Measurements from ENCODE around the gene LIM2.

Gene LIM2

GRCh38 chr19:51338563-51339312, 49.0 kb downstream of the LIM2 start:
- Histone ChIP-seq H3K9ac (ENCODE audit: insufficient read length, low read depth) (peak overlapping the region; percentile 87), H3K9me3 (ENCODE audit: insufficient read depth, low read length) (no peaks in the 10 kb centered on the region), H3K4me3 (ENCODE audit: insufficient read length, low read depth) (peak overlapping the region; percentile 61), H3K27me3 (ENCODE audit: insufficient read depth, insufficient read length) (peaks cover 5% of the 10 kb centered on the region), H3K4me1 (ENCODE audit: insufficient read depth, insufficient read length) (peaks cover 10% of the 10 kb centered on the region), H3K36me3 (ENCODE audit: insufficient read depth, insufficient read length, low read length) (peaks cover 3% of the 10 kb centered on the region)
- DNase-seq (ENCODE audit: low read depth, low spot score) = peak; percentile 52
- no peak for TF ChIP-seq SUZ12 (IDR thresholded peaks at IDR 0.05; ENCODE audit: extremely low read depth, insufficient read depth, insufficient read length)
- TF ChIP-seq ZNF274 (IDR thresholded peaks at IDR 0.05; ENCODE audit: low read depth, low read length) = no peak
- no peak for TF ChIP-seq YY1 (IDR thresholded peaks at IDR 0.05; ENCODE audit: insufficient read depth, insufficient read length)

DNA sequence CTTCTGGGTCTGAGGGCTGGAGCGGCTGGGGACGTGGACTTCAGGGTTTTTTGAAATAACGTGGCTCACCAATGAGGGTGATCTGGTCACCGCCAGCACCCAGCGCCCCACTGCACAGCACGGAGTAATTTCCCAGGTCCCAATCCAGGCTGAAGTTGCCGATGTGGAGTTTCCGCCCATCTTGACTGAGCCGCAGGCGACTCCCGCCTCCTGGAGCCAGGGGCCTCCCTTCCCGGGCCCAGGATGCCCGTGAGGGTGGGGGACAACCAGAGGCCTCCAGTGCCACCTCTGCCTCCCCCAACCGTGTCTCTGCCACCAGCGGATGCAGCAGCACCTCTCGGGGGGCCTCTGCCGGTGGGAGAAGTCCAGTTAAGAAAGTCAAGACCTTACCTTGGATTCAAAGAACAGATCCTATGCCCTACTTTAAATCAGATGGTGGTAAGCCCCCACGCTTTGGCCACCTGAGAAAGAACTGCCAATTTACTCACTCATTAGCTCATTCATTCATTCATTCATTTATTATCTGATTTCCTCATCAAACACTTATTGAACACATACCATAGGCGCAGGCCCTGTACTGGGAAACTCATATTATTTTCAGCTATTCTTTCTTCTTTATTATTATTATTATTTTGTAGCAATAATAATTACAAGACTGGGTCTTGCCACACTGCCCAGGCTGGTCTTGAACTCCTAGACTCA, 49.8 kb downstream of the LIM2 start:
- H3K9ac ChIP-seq (ENCODE audit: insufficient read length, low read depth) = peak overlapping the region; percentile 87
- H3K9me3 ChIP-seq (ENCODE audit: insufficient read depth, low read length) = no peaks in the 10 kb centered on the region
- H3K27me3 ChIP-seq (ENCODE audit: insufficient read depth, insufficient read length) = peaks cover 5% of the 10 kb centered on the region
- H3K4me1 ChIP-seq (ENCODE audit: insufficient read depth, insufficient read length) = peaks cover 8% of the 10 kb centered on the region
- no peak overlapping the region for H3K4me3 ChIP-seq (ENCODE audit: insufficient read length, low read depth)
- TF ChIP-seq YY1 (IDR thresholded peaks at IDR 0.05; ENCODE audit: insufficient read depth, insufficient read length) (no peak), SUZ12 (IDR thresholded peaks at IDR 0.05; ENCODE audit: extremely low read depth, insufficient read depth, insufficient read length) (no peak), ZNF274 (IDR thresholded peaks at IDR 0.05; ENCODE audit: low read depth, low read length) (no peak)
- no peak for DNase-seq (ENCODE audit: low read depth, low spot score)
- peaks cover 3% of the 10 kb centered on the region for H3K36me3 ChIP-seq (ENCODE audit: insufficient read depth, insufficient read length, low read length)

DNA sequence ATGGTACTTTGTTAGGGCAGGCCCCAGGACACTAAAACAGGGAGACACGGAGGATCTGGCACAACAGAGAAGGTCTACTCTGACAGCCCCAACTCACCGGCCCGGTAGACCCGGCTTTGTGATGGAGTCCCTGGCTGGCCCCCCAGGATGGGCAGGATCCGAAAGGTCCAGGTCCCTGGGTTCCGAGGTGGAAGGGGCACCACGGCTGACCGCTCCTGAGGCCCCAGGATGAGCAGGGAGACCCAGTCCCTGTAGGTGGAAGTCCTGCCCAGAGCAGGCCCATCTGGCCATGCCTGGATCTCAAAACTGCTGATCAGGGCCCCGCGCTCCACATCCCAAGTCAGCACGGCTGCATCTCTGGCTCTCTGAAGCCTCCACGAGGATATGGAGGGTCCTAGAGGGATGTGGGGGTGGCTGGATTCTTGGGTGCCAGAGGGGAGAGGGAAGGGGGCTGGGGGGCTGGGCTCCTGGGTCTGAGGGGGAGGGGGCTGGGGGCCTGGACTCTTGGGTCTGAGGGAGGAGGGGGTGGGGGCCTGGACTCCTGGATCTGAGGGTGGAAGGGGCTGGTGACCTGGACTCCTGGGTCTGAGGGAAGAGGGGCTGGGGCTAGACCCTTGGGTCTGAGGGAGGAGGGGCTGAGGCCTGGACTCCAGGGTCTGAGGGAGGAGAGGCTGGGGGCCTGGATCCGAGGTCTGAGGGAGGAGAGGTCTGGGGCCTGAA, 50.5 kb downstream of the LIM2 start:
- peaks cover 5% of the 10 kb centered on the region for H3K27me3 ChIP-seq (ENCODE audit: insufficient read depth, insufficient read length)
- H3K4me1 ChIP-seq (ENCODE audit: insufficient read depth, insufficient read length) = peaks cover 5% of the 10 kb centered on the region
- no peak for TF ChIP-seq YY1 (IDR thresholded peaks at IDR 0.05; ENCODE audit: insufficient read depth, insufficient read length)
- TF ChIP-seq ZNF274 (IDR thresholded peaks at IDR 0.05; ENCODE audit: low read depth, low read length) = no peak
- TF ChIP-seq SUZ12 (IDR thresholded peaks at IDR 0.05; ENCODE audit: extremely low read depth, insufficient read depth, insufficient read length) = no peak
- H3K9me3 ChIP-seq (ENCODE audit: insufficient read depth, low read length) = no peaks in the 10 kb centered on the region
- H3K36me3 ChIP-seq (ENCODE audit: insufficient read depth, insufficient read length, low read length) = peaks cover 3% of the 10 kb centered on the region
- H3K4me3 ChIP-seq (ENCODE audit: insufficient read length, low read depth) = no peak overlapping the region
- no peak for DNase-seq (ENCODE audit: low read depth, low spot score)
- no peak overlapping the region for H3K9ac ChIP-seq (ENCODE audit: insufficient read length, low read depth)

- no peak for DNase-seq (ENCODE audit: low read depth, low spot score)
- Histone ChIP-seq H3K4me3 (ENCODE audit: insufficient read length, low read depth) (no peak overlapping the region), H3K36me3 (ENCODE audit: insufficient read depth, insufficient read length, low read length) (peaks cover 18% of the 10 kb centered on the region), H3K27me3 (ENCODE audit: insufficient read depth, insufficient read length) (no peaks in the 10 kb centered on the region), H3K9me3 (ENCODE audit: insufficient read depth, low read length) (peaks cover 4% of the 10 kb centered on the region; the same call in 1 of the 2 replicates), H3K4me1 (ENCODE audit: insufficient read depth, insufficient read length) (no peaks in the 10 kb centered on the region), H3K9ac (ENCODE audit: insufficient read length, low read depth) (no peak overlapping the region)
- TF ChIP-seq SUZ12 (IDR thresholded peaks at IDR 0.05; ENCODE audit: extremely low read depth, insufficient read depth, insufficient read length) = no peak
- no peak for TF ChIP-seq YY1 (IDR thresholded peaks at IDR 0.05; ENCODE audit: insufficient read depth, insufficient read length)
- TF ChIP-seq ZNF274 (IDR thresholded peaks at IDR 0.05; ENCODE audit: low read depth, low read length) = no peak
These were observed 53.8 kb downstream of the LIM2 start for GRCh38 chr19:51333836-51334460.

DNA sequence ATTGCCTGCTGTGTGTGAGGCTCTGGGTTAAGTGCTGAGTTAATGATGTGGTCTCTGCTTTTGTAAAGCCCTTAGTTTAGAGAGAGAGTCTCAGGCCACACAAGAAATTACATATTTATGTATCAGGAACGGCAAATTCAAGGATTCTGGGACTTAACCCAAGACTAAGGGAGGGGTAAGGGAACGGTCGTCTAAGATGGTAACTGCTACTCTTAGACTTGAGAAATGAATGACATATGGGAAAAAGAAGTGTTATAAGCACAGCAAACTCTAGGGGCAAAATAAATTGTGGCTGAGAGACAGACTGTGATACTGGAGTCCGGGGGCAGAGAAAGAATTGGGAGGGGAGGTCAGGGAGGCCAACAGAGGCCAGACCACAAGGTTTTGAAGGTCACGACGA, 56.1 kb downstream of the LIM2 start:
- TF ChIP-seq YY1 (IDR thresholded peaks at IDR 0.05; ENCODE audit: insufficient read depth, insufficient read length) (no peak), ZNF274 (IDR thresholded peaks at IDR 0.05; ENCODE audit: low read depth, low read length) (no peak), SUZ12 (IDR thresholded peaks at IDR 0.05; ENCODE audit: extremely low read depth, insufficient read depth, insufficient read length) (no peak)
- Histone ChIP-seq H3K36me3 (ENCODE audit: insufficient read depth, insufficient read length, low read length) (peaks cover 15% of the 10 kb centered on the region), H3K4me1 (ENCODE audit: insufficient read depth, insufficient read length) (peaks cover 3% of the 10 kb centered on the region), H3K4me3 (ENCODE audit: insufficient read length, low read depth) (no peak overlapping the region), H3K9me3 (ENCODE audit: insufficient read depth, low read length) (peaks cover 4% of the 10 kb centered on the region; the same call in 1 of the 2 replicates), H3K9ac (ENCODE audit: insufficient read length, low read depth) (no peak overlapping the region), H3K27me3 (ENCODE audit: insufficient read depth, insufficient read length) (no peaks in the 10 kb centered on the region)
- no peak for DNase-seq (ENCODE audit: low read depth, low spot score)

DNA sequence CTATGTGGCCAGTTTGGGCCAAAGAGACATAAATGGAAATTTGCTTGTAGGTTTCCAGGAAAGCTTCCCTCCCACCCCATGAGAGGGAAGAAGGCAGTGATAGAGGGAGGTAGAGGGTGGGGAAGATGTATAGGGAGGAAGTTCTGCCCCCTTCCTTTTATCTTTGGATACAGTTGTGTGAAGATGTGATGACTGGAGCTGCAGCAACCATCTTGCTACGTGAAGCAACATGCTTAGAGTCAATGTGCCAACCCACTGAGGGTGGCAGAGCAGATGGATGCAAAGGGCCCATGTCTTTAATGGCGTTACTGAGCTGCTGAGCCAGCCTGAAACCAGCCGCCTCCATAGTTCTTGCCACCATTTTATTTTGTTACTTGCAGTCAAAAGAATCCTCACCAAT, 56.6 kb downstream of the LIM2 start:
- H3K9me3 ChIP-seq (ENCODE audit: insufficient read depth, low read length) = peaks cover 4% of the 10 kb centered on the region; the same call in 1 of the 2 replicates
- peaks cover 15% of the 10 kb centered on the region for H3K36me3 ChIP-seq (ENCODE audit: insufficient read depth, insufficient read length, low read length)
- H3K4me3 ChIP-seq (ENCODE audit: insufficient read length, low read depth) = no peak overlapping the region
- H3K9ac ChIP-seq (ENCODE audit: insufficient read length, low read depth) = no peak overlapping the region
- H3K4me1 ChIP-seq (ENCODE audit: insufficient read depth, insufficient read length) = peaks cover 3% of the 10 kb centered on the region
- DNase-seq (ENCODE audit: low read depth, low spot score) = no peak
- no peaks in the 10 kb centered on the region for H3K27me3 ChIP-seq (ENCODE audit: insufficient read depth, insufficient read length)
- TF ChIP-seq ZNF274 (IDR thresholded peaks at IDR 0.05; ENCODE audit: low read depth, low read length) = no peak
- no peak for TF ChIP-seq SUZ12 (IDR thresholded peaks at IDR 0.05; ENCODE audit: extremely low read depth, insufficient read depth, insufficient read length)
